ENCODE results near the gene PTPN1.
A peak's percentile ranks its signal among the peaks of the same experiment; 100 is the strongest.
"Not testable (repeated sequence)": the region's sequence is repeated elsewhere in the genome, so short reads cannot be mapped to it uniquely, and the experiment has no call there.

Gene PTPN1

DNA sequence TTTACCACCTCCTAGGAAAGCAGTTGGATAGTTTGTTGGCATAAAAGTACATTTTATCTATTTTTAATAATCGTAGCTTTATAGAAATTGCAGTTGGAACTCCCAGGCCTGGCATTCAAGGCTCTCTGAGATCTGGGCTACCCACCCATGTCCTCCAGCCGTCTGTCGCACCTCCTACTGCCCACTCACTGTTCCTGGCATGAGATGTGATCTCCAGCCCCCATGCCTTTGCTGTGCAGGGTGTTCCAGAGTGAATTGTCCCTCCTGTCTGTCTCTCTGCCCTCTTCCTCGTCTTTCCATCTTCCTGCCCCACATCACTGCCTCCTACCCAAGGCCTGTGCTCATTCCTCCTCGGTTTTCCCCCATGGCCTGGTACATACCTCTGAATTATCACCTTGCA is 50.7 kb downstream of the PTPN1 start:
- no peak for DNase-seq

DNA sequence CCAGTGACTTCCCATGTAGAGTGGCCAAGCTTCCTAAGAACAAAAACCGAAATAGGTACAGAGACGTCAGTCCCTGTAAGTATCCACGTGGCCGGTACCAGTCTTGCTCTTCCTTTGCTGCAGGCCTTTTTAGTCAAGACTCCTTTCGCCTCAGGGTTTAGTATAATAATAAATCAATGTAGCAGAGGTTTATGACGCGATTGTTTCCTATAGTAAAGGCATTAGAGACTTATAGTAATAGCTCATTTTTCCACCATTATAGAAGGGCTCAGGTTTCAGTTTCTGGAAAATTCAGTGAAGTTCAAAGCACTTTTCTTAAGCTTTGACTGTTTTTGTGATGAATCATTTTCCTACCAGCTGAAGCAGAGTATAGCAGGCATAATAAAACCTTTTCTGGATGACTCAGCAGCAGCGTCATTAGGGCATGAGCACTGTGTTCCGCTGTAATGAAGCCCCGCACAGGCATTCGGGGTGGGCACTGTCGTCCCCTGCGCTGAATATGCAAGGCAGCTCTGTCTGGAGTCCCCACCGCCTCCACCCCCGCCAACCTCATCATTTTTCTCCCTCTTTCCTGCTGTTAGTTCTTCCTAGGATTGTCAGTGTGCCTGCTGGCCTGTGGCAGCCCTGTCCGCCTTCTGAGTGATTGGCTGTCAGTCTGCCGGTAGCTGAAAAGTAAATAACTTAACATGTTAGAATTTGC is 51.3 kb downstream of the PTPN1 start:
- DNase-seq, result peak; percentile 98

DNA sequence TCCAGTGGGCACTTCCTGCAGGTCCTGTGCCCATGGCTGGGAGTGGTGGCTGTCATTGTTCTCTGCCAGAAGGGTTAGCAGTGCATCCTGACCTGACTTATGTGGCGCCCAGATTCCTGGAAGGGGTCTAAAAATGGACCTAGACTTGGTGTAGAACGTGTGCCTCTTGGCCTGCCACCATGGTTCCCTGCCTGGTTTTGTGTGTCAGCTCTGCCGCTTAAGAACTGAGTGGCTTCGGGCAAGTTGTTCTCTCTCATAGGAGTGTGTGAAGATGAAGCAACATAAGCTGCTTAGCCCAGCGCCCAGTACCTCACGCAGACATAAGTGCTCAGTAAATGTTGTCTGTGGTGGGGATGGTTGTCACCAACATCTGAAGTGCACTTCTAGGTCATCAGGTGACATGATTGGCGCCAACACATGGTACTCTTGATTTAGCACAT is 52.1 kb downstream of the PTPN1 start:
- no peak for DNase-seq

DNA sequence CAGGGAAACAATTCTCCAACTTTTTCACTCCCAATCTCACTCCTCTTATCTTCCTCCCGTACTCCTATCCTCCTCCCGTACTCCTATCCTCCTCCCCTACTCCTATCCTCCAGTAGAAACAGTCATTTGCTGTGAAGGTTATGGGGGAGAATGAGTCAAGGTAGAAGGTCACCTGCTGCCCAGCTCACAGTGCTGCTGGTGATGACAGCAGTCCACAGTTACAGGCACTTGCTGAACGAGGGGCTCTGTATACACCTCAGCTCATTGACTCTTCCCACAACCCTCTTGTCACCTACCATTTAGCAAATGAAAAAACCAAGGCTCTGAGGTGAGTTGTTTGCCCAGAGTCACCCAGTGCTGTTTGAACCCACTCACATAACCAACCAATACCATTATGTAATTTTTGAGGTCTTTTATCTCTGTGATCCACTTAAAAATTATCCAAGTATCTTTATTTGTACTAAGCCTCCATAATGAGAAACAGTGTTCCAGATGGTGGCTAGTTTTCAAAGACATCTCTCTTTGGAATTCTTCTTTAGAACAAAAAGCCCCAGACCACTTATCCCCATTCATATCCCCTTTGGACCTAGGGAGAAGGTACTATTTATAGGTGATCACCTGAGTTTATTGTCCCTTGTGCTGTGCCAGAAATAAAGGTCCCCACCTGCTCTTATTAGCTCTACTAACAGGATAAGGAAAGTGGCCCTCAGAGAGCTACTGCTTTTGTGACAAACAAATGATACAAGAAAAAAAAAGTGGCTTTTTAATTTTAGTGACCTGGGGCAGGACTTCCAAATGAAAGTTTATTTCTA is 53.2 kb downstream of the PTPN1 start:
- DNase-seq, result no peak

DNA sequence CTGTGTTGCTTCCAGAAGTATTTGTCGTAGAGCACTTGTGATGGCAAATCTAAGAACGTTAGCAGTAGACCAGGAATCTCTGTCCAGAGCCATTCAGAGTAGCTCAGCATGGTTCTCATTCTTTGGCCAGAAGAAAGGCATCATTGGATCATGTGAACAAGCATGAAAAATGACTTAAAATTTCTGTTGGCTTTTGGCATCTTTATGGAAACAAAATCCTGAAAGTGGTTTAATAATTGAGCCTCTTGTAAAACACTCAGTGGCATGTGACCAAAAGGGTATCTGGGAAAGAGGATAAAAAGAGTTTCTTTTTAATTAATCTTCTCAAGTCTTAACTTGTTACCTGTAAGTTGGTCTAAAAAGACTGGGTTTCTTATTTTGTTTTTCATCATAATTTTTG is 55.2 kb downstream of the PTPN1 start:
- DNase-seq, result no peak

DNA sequence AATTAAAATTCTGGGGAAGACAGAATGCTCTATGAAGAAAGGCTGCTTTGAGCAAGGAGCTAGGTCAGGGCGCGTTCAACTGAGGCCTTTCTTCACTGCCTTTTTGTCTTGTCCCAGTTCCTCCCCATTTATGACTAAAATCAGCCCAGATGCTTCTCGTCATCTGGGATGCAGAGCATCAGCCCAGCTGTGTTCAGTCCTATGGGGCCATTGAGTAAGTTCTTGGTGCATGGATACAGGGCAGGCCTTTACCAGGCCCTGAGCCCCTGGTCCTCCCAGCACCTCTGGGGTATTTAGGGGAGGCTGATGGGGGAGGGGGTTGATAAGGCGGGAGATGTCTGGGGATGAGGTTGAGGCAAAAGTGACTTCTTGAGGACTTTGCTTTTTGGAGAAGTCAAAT is 55.7 kb downstream of the PTPN1 start:
- no peak for DNase-seq

DNA sequence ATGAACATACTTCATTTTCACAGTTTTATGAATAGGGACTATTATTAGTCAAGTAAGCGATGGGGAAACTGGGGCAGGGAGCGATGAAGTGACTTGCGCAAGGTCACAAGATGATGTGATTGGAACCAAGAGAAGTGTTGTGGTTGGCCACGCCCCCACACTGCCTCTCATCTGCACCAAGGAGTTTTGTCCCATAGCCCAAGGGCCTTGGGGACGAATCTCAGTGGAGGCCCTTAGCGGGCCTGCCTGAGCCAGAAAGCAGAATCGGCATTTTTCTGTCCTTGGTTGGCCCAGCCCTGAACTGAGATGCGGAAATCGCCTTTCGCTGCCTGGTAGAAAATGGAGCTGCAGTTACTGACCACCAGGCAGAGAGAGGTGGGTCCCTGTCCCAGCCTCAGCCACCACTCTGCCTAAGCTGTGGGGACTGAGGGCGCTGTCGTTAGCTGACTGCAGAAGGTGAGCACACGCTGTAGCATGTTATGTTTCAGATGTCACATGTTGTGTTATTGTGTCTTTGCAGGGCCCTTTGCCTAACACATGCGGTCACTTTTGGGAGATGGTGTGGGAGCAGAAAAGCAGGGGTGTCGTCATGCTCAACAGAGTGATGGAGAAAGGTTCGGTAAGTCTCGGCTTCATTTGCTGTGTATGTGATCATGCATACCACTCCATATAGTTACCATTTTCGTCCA is 57.8 kb downstream of the PTPN1 start:
- no peak for DNase-seq

DNA sequence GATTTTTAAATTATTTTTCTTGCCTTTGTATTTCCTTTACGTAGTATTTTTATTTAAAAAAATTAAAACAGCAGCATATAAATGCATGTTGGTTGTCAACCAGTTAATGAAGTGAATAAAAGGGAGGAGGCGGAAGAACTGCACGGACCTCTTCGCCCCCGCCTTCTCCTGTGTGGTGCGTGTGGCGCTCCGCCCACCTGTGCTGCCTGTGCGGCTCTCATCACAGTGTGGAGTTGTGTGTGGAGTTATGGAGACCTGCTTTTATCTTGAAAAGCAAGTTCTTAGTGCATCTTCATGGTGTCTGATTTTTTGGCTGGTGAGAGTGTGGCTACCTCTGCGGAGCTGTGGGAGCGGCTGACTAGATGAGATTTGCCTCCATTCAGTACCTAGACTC is 58.4 kb downstream of the PTPN1 start:
- no peak for DNase-seq

DNA sequence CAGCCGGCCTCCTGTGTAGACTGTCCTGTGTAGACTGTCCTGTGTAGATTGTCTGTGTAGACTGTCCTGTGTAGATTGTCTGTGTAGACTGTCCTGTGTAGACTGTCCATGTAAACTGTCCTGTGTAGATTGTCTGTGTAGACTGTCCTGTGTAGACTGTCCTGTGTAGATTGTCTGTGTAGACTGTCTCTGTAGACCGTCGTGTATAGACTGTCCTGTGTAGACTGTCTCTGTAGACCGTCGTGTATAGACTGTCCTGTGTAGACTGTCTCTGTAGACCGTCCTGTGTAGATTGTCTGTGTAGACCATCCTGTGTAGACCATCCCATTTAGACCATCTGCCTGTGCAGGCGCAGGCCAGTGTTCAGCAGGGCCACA is 59.3 kb downstream of the PTPN1 start:
- DNase-seq, result not testable (repeated sequence)

DNA sequence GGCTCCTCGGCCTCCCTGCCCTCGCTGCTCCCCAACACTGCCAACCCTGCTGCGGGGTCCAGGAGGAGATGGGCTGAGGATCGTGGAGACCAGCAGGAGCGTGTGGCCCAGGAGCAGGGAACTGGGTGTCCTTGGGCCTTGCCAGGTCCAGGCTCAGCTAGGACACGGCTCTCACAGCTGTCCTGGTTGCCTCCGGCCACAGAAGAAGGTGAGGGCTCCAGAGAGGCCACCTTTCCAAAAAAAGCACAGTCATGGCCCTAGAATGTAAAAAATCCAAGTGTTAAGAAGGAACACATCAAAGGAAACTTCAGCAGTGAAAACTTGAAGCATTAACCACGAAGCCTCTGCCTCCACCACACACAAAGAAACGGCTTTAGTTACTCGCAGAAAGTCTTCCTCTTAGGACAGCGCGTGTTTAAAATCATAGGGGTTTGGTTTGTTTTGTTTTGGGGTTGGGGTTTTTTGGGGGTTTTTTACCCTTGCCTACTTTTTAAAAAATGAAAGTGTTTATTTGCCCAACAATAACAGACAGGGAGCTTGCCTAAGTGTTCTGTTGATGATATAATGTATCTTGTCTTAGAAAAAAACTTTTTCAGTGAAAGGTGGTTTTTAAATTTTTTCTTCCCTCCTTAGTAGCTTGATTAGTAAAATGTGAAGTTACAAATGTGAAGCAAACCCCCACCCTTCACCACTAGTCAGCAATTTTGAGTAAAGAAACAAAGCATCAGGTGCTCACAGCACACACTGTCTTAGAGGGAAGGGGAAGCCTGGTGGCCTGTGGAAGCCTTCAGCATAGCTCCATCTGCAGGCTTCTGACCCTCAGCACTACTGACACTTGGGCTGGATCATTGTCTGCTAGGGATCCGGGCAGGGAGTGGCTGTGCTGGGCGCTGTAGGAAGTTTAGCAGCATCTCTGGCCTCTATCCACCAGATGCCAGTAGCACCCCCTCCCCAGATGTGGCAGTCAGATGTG is 60.0 kb downstream of the PTPN1 start:
- no peak for DNase-seq

DNA sequence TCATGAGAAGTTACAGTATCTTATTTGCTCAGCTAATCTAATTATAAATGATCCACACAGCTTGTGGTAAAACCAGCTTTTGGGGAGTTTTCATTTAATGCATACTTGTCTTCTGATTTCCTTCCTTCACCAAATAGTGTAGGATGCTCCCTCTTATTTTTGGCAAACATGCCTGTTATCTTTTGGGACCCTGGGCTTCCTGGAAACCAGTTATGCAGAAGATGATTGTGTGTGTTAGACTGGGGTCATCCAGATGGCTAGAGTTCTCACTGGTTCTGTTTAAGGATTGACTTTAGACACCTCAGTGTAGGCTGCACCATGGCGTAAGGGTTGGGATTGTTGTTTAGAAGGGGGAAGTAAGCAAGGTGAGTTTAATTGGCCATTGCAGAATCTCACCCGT is 61.3 kb downstream of the PTPN1 start:
- no peak for DNase-seq

DNA sequence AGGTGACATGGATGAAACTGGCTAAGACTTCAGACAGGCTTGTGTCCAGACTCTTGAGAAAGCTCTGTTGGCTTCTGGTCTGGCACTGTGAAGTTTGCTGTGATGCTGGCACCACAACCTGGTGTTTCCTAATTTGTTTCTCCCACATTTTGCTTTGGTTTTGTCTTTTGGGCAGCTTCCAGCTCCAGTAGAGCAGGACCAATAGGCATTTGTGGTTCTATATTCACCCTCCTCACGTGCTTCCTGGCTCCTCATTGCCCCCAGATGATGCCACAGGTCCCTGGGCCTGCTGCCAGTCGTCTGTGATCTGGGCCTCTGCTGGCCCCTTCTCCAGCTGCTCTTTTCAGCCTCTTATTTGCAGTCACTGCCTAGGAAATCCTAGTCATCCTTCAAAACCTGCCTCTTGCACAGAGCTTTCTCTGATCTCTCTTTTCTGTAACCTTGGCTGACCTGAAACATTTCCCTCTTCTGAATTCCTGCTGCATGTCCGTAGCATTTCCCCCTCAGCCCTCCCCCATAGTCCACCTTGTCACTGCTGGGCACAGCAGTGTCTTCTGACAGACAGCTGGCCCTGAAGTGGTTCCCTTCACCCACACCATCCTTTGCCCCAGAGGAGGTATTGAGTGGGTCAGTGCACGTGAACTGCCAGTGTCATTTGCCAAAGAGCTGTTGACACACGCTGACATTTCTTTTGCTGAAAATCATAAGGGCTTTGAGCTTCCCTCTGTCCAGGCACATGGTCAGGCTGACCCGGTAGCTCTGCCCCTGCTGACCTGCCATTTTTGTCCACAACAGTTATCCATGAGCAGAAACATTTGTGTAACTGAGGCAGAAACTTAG is 63.0 kb downstream of the PTPN1 start:
- DNase-seq, result peak; percentile 65

DNA sequence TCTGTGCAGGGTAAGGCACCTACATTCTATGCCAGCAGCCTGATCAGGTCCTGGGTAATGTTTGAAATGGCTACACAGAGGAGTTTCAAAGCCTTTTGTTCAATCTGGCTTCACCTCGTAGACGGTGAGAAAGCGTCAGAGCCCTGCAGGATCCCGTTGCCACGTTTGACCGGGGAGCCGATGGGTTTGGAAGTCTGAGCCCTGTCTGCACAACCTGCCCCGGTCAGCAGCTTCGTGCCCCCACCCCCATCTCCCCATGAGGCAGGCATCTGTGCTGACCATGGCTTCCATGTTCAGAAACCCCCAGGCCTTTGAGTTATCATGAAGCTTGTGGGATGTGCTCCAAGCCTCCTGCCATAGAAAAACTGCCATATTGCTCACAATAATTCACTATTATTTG is 63.9 kb downstream of the PTPN1 start:
- no peak for DNase-seq

DNA sequence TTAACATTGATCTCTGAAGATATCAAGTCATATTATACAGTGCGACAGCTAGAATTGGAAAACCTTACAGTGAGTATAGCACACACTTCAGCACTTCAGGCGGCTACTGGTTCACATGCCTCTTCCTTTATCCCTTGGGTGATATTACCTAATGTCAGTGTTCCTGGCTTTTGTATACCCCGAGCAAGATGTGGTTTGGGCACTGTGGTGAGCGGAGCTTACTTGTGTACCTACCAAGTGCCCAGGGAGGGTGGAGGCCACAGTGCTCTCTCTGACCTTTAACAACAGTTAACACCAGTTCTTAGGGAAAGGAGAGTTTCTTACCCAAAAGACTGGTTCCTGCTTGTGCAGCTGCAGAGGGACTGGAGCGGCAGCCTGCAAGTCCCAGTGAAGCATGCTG is 64.4 kb downstream of the PTPN1 start:
- no peak for DNase-seq

DNA sequence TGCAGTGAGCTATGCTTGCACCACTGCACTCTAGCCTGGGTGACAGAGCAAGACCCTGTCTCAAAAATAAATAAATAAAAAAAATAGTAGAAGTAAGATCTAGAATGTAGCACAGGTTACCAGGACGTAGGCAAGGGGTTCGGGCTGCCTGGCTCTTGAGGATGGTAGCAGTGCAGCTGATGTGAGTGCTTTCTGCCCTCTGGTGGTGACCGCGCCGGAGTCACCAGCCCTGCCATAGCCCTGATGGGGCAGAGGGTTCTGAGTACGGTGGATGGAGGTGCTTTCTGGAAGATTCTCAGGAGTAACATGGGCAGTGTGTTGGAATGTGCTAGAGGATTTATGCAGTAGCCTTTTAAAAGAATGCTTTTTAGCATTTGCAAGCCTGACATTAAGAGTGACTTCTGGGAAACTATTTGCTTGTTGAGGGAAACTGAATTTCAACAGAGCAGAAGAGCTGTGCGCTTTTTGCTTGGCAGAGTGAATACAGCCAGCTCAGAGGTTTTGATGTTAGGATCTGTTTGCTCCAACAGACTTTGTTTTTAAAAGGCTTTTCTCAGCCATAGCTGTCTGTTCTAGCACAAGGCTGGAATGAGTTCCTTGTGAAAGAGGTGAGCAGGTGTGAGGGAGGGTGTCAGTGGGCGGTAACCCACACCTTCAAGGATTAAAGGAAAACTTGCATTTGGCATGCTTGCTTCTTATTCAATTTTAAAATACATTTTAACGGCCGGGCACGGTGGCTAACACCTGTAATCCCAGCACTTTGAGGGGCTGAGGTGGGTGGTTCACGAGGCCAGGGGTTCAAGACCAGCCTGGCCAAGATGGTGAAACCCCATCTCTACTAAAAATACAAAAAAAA is 65.9 kb downstream of the PTPN1 start:
- peak; percentile 50 for DNase-seq

DNA sequence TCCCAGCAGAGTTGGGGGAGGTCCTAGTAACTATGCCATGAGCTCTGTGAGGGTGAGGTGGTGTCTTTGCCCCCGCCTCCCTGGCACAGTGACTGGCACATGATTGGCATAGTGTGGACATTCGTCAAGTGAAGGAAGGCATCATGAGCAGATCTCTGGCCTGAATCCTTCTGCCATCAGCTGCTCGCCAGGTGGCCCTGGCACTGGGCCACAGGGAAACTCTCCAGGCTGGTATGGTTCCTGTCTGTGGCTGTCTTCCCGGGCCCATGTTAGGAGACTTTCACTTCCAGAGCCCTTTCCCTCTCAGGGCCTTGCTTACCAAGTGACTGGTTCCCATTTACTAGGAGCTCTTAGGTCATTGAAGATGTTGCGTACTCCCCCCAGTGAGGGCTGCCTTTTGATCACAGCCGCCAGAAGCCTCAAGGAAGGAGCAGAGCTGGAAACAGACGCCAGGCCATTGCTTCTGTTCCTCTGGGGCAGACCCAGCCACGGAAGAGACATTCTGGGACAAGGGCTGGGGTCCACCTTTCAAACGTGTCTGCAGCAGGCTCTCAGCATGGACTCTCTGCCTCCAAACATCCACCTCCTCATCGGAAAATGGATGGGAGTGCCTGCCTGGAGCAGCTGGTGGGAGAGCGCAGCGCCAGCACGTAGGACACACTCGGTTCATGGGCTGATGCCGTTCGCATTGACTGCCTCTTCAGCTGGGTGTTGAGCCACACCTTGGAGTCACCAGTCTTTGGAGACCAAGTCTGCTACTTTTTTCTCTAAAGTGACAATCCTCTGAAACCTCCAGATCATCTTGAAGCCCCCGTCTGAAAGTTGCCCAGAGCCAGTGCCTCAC is 67.2 kb downstream of the PTPN1 start:
- no peak for DNase-seq

DNA sequence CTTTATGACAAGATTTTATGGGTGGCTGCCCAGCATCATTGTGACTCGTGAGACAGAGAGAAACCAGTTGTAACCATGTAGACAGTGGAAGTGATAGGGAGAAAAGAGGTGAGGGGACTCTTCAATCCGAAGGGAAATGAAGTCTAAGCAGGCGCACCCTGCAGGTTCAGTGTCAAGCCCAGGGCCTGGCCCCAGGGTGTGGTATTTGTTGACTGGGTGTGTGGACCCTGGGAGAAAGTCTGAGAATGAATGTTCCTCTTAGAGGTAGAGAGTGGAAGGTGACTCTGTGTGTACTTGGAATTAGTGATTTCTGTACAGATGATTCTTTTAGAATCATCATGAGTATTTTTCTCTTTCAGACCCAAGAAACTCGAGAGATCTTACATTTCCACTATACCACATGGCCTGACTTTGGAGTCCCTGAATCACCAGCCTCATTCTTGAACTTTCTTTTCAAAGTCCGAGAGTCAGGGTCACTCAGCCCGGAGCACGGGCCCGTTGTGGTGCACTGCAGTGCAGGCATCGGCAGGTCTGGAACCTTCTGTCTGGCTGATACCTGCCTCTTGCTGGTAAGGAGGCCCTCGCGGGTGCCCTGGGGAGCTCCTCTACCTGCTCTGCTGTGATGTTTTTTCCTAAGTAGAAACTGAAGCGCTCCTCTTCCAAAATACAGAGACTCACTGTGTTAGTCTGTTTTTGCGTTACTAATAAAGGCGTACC is 68.0 kb downstream of the PTPN1 start:
- no peak for DNase-seq

DNA sequence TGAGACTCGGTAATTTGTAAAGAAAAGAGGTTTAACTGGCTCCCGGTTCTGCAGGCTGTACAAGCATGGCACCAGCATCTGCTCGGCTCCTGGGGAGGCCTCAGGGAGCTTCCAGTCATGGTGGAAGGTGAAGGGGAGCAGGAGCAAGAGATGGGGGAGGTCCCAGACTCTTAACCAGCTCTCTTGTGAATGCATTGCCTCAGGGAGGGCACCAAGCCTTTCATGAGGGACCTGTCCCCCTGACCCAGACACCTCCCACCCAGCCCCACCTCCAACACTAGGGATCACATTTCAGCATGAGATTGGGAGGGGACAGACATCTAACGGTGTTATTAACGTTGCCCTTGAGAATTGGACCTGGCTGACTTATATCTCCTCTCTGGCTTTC is 68.6 kb downstream of the PTPN1 start:
- DNase-seq, result no peak

DNA sequence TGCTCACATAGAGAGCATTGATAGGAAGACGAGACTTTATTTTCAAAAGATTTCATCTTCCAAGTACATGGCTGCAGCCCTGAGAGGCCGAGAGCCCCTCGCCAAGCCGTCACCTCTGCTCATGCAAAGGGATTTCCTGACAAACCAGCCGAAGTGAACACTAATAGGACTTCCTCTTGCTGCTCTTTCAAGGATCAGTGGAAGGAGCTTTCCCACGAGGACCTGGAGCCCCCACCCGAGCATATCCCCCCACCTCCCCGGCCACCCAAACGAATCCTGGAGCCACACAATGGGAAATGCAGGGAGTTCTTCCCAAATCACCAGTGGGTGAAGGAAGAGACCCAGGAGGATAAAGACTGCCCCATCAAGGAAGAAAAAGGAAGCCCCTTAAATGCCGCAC is 69.3 kb downstream of the PTPN1 start:
- DNase-seq, result no peak
